Right lobe of liver (tissue), 4 donors: ENCODE measurements around the gene FGF14.

Experiments used
- POLR2A ChIP-seq: fragments of 450-650 bp; IDR thresholded peaks from one replicate; pipeline ENCODE4 v1.6.1; 2017; ENCODE audit warnings: antibody characterized with exemption, mild to moderate bottlenecking
- TF ChIP-seq, protein P1 (sequence below), 4 donors: fragments of 200-600 bp in 3 of 4; fragments of 450-650 bp in 1 of 4; IDR thresholded peaks; one replicate each; pipeline versions ENCODE4 v1.5.1 to v1.8.0; 2016 to 2022; ENCODE audit warnings: antibody characterized with exemption in 4 of 4, mild to moderate bottlenecking in 2 of 4
- donor health status: DM: no; HTN: no; CAD: no.
- donor health status: DM: no; HTN: no; CAD: no.
- donor health status: DM: no; HTN: yes; CAD: no.

- TF ChIP-seq POLR2A = no peak
- TF ChIP-seq, protein P1, sequence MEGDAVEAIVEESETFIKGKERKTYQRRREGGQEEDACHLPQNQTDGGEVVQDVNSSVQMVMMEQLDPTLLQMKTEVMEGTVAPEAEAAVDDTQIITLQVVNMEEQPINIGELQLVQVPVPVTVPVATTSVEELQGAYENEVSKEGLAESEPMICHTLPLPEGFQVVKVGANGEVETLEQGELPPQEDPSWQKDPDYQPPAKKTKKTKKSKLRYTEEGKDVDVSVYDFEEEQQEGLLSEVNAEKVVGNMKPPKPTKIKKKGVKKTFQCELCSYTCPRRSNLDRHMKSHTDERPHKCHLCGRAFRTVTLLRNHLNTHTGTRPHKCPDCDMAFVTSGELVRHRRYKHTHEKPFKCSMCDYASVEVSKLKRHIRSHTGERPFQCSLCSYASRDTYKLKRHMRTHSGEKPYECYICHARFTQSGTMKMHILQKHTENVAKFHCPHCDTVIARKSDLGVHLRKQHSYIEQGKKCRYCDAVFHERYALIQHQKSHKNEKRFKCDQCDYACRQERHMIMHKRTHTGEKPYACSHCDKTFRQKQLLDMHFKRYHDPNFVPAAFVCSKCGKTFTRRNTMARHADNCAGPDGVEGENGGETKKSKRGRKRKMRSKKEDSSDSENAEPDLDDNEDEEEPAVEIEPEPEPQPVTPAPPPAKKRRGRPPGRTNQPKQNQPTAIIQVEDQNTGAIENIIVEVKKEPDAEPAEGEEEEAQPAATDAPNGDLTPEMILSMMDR (IDR thresholded peaks at IDR 0.05) = no peak
Observed at GRCh38 chr13:102374233-102374632, 27.6 kb downstream of the FGF14 start.
